Neuron (in vitro differentiated cells): ENCODE measurements around the gene ATP2B2.

ENCODE experiments used
- H2AFZ ChIP-seq: one replicate; pipeline ENCODE4 v1.6.1; 2013; ENCODE audit warnings: low read depth, mild to moderate bottlenecking, inconsistent platforms, low read length, moderate library complexity
- H3K27me3 ChIP-seq: one replicate; pipeline ENCODE4 v1.6.1; 2013; ENCODE audit warnings: low read length; ENCODE audit not compliant: insufficient read depth
- H3K36me3 ChIP-seq: one replicate; pipeline ENCODE4 v1.6.1; 2013; ENCODE audit warnings: low read length; ENCODE audit not compliant: insufficient read depth
- H3K4me1 ChIP-seq: one replicate; pipeline ENCODE4 v1.6.1; 2013; ENCODE audit warnings: low read length; ENCODE audit not compliant: insufficient read depth
- H3K4me3 ChIP-seq: 2 replicates; pipeline ENCODE4 v1.5.1; 2013; ENCODE audit warnings: mild to moderate bottlenecking, low read length, moderate library complexity
- H3K9me3 ChIP-seq: one replicate; pipeline ENCODE4 v1.6.1; 2013; ENCODE audit warnings: low read length

The ATP2B2 gene

DNA sequence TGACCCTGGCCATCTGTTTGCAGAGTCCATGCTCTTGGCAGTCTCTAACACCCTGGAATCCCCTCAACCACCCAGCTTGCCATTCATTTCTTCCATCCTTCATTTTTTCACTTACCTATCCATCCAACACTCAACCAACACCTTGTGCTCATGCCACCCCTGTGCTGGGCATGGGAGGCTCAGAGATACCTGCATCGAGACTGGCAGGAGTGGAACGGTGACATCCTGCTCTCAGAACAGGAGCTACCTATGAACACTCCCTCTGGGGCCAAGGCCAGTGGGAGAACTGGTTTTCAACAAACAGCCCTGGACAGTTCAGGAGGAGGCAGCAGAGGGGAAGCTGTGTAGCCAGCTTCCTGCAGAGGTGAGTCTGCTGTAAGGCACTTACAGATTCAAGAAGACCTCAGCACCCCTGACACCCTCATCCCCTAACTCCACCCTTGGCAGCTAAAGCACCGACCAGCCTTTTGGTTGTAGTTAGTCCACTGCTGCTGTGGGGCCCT lies 19.5 kb upstream of the ATP2B2 start:
- no peaks in the 10 kb centered on the region for H3K36me3 ChIP-seq
- no peak overlapping the region for H3K4me3 ChIP-seq
- H3K4me1 ChIP-seq, result no peaks in the 10 kb centered on the region
- H3K9me3 ChIP-seq, result no peaks in the 10 kb centered on the region
- H3K27me3 ChIP-seq, result peaks cover 18% of the 10 kb centered on the region
- H2AFZ ChIP-seq, result no peak overlapping the region

DNA sequence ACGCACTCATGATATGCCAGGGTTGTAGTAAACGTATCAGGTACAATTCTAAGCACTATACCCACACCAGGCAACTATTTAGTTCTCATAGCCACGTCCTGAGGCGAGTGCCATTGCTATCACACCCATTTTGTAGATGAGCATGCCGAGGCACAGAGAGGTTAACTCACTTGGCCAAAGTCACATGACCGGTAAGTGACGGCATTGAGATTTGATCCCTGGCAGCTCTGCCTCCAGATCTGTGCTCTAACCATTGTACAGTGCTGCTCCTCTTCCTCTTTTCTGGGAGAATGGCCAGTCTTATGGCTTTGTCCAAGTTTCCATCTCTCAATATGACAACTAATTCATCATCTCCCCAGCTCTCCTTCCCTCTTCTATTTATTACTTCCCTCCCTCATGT lies 18.9 kb upstream of the ATP2B2 start:
- Histone ChIP-seq H3K4me1 (no peaks in the 10 kb centered on the region), H2AFZ (no peak overlapping the region), H3K27me3 (peaks cover 15% of the 10 kb centered on the region), H3K36me3 (no peaks in the 10 kb centered on the region), H3K9me3 (no peaks in the 10 kb centered on the region), H3K4me3 (no peak overlapping the region)

DNA sequence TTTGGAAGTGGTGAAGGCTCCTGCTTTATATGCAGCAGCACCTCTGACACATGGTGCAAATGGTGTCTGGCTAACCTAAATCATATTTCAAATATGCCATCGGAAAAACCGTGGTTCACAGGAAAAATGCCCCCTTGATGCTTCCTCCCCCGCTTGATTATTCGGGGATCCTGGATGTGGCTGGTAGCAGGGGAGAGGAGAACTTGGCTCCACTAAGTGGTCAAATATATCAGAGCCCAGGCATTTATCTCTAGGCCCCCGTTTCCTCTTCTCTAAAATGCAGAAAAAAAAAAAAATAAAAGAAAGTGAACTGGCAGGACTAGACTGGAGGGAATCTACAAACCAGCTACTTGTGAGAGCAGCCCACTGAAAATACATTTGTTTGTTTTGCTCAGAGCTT lies 18.2 kb upstream of the ATP2B2 start:
- Histone ChIP-seq H3K36me3 (no peaks in the 10 kb centered on the region), H3K9me3 (no peaks in the 10 kb centered on the region), H3K4me3 (no peak overlapping the region), H3K4me1 (no peaks in the 10 kb centered on the region), H2AFZ (no peak overlapping the region), H3K27me3 (peaks cover 20% of the 10 kb centered on the region)

DNA sequence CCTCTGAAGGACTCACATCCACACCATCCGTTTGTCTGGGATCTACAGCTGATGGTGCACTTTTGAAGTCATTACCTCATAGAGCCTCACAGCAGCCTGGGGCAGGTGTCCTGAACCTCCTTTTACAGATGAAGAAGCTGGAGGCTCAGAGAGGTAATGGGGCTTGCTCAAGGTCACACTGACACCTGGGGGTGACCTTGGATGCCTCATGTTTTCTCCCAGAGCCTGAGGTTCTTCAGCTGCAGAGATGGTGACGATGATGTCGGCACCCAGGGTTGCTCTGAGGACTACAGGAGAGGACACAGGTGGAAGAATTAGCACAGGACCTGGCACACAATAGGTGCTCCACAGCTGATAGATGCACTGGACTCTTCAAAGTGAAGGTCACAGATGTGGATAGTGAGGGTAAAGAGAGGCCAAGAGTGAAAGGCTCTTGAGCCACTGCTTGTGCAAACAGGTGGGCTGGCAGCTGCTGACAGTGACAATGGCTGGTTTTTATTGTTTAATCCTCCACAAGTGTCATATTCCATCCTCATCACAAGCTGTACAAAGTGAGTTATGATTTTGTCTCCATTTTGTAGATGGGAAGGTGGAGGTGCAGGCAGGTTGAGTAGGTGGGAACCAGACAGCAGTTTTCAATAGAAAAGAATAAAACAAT lies 17.4 kb upstream of the ATP2B2 start:
- H3K36me3 ChIP-seq, result no peaks in the 10 kb centered on the region
- H2AFZ ChIP-seq, result no peak overlapping the region
- H3K9me3 ChIP-seq, result no peaks in the 10 kb centered on the region
- H3K27me3 ChIP-seq, result peaks cover 20% of the 10 kb centered on the region
- H3K4me3 ChIP-seq, result no peak overlapping the region
- H3K4me1 ChIP-seq, result no peaks in the 10 kb centered on the region

DNA sequence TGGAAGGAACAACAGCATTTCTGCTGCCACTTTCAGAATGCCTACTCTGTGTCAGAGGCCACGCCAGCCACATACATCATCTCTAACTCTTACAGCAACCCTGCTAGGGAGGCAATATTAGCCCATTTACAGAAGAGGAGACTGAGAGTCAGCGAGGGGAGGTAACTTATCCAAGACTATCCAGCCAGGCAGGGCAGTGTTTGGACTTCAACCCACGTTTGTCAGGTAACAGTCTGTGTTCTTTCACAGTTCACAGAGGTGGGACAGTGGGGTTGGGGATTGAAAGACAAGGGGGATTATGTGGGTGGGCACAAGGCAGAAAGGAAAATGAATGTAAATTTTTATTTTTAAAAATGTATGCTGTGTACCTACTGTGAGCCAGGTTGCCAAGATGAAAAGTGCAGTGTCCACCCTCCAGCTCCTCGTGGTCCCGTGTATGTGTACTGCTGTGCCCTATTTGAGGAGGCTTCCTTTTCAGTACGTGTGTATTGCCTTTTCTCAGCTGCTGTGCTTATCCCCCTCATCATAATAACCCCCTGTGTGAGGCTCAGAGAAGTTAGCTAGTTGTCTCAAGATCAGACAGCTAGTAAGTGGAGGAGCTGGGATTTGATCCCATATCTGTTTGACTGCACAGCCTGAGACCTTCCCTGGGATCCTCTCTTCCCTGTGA lies 16.5 kb upstream of the ATP2B2 start:
- Histone ChIP-seq H3K9me3 (no peaks in the 10 kb centered on the region), H2AFZ (no peak overlapping the region), H3K4me3 (no peak overlapping the region), H3K27me3 (peaks cover 20% of the 10 kb centered on the region), H3K4me1 (no peaks in the 10 kb centered on the region), H3K36me3 (no peaks in the 10 kb centered on the region)

DNA sequence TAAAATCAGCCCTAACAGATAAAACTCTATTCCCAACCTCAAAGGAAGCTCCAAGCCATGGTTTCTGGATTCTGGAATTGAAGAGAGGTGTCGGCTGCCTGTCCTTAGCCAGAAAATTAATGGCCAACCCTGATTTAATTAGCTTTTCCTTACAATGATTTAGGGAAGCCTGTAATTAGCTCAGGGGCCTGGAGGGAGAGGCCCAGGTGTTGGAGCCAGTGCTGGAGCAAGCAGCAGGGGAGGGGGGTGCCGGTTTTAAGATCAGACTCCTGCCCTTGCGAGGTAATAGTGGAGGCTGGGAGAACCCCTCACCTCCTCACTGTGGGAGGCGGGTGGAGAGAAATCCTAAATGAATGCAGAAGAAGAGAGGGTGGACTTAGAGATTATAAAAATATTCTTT lies 14.7 kb upstream of the ATP2B2 start:
- Histone ChIP-seq H3K27me3 (peaks cover 20% of the 10 kb centered on the region), H3K36me3 (no peaks in the 10 kb centered on the region), H3K4me1 (no peaks in the 10 kb centered on the region), H3K9me3 (no peaks in the 10 kb centered on the region), H3K4me3 (no peak overlapping the region), H2AFZ (no peak overlapping the region)

DNA sequence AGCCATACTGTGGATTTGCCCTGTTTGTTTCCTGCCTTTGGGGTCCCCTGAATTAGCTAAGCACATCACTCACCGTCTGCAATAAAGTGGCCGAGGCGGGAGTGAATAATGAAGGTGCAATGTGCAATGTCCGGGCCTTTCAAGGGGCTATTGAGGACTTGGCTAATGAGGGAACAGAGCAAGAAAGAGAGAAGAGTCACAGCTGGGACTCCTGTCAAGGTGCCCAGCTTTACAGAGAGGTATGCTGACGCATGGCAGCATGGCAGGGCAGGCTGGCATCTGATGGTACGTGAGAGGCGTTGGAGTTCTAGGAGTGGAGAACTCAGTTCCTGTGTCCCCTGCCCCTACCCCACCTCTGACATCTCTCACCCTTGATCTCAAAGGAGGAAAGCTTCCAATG lies 13.8 kb upstream of the ATP2B2 start:
- Histone ChIP-seq H3K27me3 (peaks cover 19% of the 10 kb centered on the region), H3K36me3 (no peaks in the 10 kb centered on the region), H2AFZ (no peak overlapping the region), H3K4me1 (no peaks in the 10 kb centered on the region), H3K4me3 (no peak overlapping the region), H3K9me3 (no peaks in the 10 kb centered on the region)

DNA sequence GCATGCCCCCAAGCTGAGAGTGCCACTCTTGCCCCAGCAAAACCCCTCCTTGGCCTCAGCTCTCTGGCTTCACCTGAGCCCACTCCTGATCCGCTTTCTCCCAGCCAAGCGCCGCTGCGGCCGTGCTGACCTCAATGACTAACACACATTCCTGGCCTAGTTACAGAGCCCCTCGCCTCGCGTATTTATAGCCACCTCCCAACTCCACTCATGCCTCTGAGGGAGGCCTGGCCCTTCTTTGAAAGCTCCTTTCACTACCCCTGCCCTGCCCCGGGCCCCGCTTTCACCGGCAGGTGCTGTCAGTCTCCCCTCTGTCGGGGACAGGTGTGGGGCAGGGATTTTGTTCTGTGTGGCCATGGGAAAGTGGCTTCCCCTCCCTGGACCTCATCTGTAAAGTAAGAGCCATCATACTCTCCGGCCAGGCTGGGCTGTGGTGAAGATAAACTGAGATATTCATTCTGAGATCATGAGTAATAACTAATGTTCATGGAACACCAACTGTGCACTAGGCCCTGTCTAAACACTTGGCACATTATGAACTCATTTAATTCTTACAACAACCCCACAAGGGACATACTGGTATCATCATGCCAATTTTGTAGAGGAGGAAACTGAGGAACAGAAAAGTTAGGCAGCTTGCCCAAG lies 13.2 kb upstream of the ATP2B2 start:
- Histone ChIP-seq H3K4me3 (no peak overlapping the region), H2AFZ (no peak overlapping the region), H3K9me3 (no peaks in the 10 kb centered on the region), H3K4me1 (no peaks in the 10 kb centered on the region), H3K36me3 (no peaks in the 10 kb centered on the region), H3K27me3 (peaks cover 18% of the 10 kb centered on the region)

DNA sequence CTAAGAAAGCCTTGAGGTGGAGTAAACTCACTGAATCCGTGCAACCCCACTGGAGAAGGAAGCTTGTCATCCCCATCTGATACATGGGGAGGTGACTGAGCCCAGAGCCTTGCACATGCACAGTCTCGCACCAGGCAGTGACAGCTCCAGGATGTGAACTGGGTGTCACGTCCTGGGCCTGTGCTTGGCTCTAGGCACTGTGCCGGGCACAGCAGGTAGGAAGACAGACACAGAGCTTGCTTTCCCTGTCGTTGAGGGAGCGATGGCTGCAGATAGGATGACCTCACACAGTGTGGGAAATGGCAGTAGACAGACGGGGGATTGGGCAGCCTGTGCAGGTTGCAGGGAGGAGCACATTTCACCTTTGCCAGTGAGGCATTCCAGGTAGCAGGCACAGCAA lies 12.2 kb upstream of the ATP2B2 start:
- Histone ChIP-seq H3K36me3 (no peaks in the 10 kb centered on the region), H3K27me3 (peaks cover 15% of the 10 kb centered on the region), H3K4me3 (no peak overlapping the region), H2AFZ (no peak overlapping the region), H3K4me1 (no peaks in the 10 kb centered on the region), H3K9me3 (no peaks in the 10 kb centered on the region)

DNA sequence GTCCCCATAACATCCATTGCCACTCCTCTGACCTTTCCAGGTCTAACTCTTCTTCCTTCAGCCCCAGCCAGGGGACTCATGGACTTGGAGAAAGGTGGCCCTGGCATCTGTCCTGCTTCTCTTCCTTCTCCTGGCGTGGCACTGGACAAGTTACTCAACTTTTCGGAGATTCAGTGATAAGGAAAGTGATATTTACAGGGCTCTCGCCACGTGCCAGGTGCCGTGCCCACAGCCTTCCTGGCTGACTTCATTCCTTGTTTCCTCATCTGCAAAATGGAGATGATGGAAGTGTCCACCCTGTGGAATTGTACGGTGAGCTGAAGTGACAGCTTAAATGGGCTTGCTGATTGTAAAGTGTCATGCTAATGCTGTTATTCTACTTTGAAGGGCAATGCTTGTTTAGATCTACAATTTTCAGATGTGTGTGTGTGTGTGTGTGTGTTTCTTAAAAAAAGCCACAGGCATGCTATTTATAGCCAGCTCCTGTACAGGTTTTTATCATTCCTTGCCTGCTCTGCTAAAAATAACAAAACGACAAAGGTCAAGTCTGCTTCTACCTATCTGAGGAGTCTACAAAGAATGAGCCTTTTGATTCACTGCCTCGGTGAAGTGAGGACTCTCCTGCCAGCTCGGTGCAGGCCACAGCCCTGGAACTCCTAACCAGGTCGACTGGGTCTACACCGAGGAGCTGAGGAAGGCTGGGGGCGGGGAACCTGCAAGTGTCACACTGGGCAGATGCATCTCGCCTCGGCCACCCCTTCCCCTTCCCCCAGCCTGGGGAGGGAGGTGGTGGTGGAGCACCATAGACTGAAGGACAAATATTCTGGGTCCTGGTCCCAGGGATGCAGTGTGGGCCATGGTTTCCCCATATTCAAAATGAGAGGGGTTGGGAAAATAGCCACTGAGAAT lies 11.4 kb upstream of the ATP2B2 start:
- Histone ChIP-seq H3K4me3 (no peak overlapping the region), H3K9me3 (no peaks in the 10 kb centered on the region), H3K36me3 (no peaks in the 10 kb centered on the region), H2AFZ (no peak overlapping the region), H3K4me1 (no peaks in the 10 kb centered on the region), H3K27me3 (peaks cover 12% of the 10 kb centered on the region)

DNA sequence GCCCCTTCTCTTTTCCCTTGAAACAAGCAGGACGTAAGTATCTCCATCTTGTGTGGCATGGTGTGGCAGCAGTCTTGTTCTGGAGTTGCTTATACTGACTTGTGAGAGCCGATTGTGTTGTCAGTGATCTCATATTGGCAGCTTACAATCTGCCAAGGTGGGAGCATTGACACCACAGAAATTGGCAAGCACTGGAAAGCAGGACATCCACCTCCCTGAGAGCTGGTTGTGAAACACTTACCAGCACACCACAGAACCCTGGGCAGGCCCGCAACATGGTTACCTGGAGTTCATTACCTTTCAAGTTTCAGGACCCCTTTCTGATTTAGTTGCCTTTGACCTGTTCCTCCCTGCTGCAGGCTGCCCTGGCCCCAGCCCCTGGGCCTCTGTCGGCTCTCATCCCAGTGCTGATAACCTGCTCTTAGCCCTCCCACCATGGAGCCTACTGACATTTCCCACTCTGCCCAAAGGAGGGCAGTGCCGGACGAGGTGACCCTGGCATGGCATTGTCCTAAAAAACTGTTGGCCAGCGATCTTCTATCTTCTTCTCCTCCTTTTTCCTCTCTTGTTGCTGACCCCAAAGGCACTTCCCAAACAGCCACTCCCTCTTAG lies 10.6 kb upstream of the ATP2B2 start:
- Histone ChIP-seq H3K36me3 (no peaks in the 10 kb centered on the region), H2AFZ (no peak overlapping the region), H3K9me3 (no peaks in the 10 kb centered on the region), H3K4me3 (no peak overlapping the region), H3K4me1 (no peaks in the 10 kb centered on the region), H3K27me3 (peaks cover 7% of the 10 kb centered on the region)

DNA sequence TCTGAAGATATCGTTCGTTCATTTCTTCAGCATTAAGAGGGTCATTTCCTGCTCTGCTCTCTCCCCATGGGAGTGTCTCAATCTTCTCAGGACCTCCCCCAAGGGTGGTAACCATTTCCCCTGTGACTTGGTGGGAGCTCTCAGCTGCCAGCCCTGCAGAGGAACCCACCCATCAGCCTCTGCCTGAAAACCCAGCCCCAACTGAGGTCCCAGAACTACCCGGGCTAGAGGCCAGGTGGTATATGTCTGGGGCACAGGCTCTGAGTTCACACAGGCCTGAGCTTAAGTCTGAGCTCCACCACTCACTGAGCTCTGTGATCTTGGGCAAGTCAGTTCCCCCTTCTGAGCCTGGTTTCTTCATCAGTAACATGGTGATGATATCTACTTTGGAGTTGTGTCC lies 10.0 kb upstream of the ATP2B2 start:
- no peaks in the 10 kb centered on the region for H3K4me1 ChIP-seq
- H3K36me3 ChIP-seq, result no peaks in the 10 kb centered on the region
- H3K9me3 ChIP-seq, result no peaks in the 10 kb centered on the region
- no peak overlapping the region for H2AFZ ChIP-seq
- no peak overlapping the region for H3K4me3 ChIP-seq
- peaks cover 7% of the 10 kb centered on the region for H3K27me3 ChIP-seq
